ENCODE results near the gene ADRA2C. TPM values are rescaled to one million over a fixed set of nuclear protein-coding genes. Genes with fewer than 3 reads are reported as not detected.

Gene ADRA2C
- total RNA-seq, 1 experiment from 2014 or later = not detected

- BruUV-seq (replicated peaks) = no TSS peak
- Histone ChIP-seq H3K4me2 (ENCODE audit: low read length) (no peak overlapping the region), H3K79me2 (ENCODE audit: low read length) (no peaks in the 10 kb centered on the region), H3K36me3 (ENCODE audit: low read depth, low read length) (no peaks in the 10 kb centered on the region), H3K9me3 (ENCODE audit: low read length) (no peaks in the 10 kb centered on the region), H3K27me3 (ENCODE audit: low read length) (peaks cover 33% of the 10 kb centered on the region), H3K27ac (ENCODE audit: low read length) (no peak overlapping the region), H3K4me1 (ENCODE audit: insufficient read depth, low read length) (no peaks in the 10 kb centered on the region), H3F3A (ENCODE audit: low read length, unreplicated experiment) (no peaks in the 10 kb centered on the region), H3K9ac (ENCODE audit: low read length) (no peak overlapping the region), H3K9me2 (replicated peaks; ENCODE audit: low read length) (no peaks in the 10 kb centered on the region), H4K20me1 (ENCODE audit: low read length) (no peaks in the 10 kb centered on the region), H3K4me3 (ENCODE audit: low read length) (no peak overlapping the region), H2AFZ (ENCODE audit: low read length) (no peak overlapping the region)
- intact Hi-C loops (cut with micrococcal nuclease) = no loop called here
- no peak for ATAC-seq
- CTCF ChIA-PET = no interaction called here
- no peak for DNase-seq
- POLR2A ChIA-PET (ENCODE audit: unreplicated experiment) = no interaction called here
- TF ChIP-seq, protein P1, sequence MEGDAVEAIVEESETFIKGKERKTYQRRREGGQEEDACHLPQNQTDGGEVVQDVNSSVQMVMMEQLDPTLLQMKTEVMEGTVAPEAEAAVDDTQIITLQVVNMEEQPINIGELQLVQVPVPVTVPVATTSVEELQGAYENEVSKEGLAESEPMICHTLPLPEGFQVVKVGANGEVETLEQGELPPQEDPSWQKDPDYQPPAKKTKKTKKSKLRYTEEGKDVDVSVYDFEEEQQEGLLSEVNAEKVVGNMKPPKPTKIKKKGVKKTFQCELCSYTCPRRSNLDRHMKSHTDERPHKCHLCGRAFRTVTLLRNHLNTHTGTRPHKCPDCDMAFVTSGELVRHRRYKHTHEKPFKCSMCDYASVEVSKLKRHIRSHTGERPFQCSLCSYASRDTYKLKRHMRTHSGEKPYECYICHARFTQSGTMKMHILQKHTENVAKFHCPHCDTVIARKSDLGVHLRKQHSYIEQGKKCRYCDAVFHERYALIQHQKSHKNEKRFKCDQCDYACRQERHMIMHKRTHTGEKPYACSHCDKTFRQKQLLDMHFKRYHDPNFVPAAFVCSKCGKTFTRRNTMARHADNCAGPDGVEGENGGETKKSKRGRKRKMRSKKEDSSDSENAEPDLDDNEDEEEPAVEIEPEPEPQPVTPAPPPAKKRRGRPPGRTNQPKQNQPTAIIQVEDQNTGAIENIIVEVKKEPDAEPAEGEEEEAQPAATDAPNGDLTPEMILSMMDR (conservative IDR thresholded peaks at IDR 0.05; ENCODE audit: low read depth, low read length) = no peak
- TF ChIP-seq EZH2 (IDR thresholded peaks at IDR 0.05; ENCODE audit: low read length, unreplicated experiment) (no peak), EZH2phosphoT487 (IDR thresholded peaks at IDR 0.05; ENCODE audit: borderline replicate concordance, low read length) (no peak)
Observed at GRCh38 chr4:3805731-3806130, 39.5 kb downstream of the ADRA2C start.

GRCh38 chr4:3807311-3807710, 41.1 kb downstream of the ADRA2C start:
- TF ChIP-seq, protein P1 (conservative IDR thresholded peaks at IDR 0.05; ENCODE audit: low read depth, low read length) = no peak
- TF ChIP-seq EZH2 (IDR thresholded peaks at IDR 0.05; ENCODE audit: low read length, unreplicated experiment) = no peak
- TF ChIP-seq EZH2phosphoT487 (IDR thresholded peaks at IDR 0.05; ENCODE audit: borderline replicate concordance, low read length) = no peak
- Histone ChIP-seq H3K27me3 (ENCODE audit: low read length) (peaks cover 18% of the 10 kb centered on the region), H3K9me2 (replicated peaks; ENCODE audit: low read length) (no peaks in the 10 kb centered on the region), H2AFZ (ENCODE audit: low read length) (no peak overlapping the region), H3F3A (ENCODE audit: low read length, unreplicated experiment) (no peaks in the 10 kb centered on the region), H3K9ac (ENCODE audit: low read length) (no peak overlapping the region), H3K4me2 (ENCODE audit: low read length) (no peak overlapping the region), H3K36me3 (ENCODE audit: low read depth, low read length) (no peaks in the 10 kb centered on the region), H3K9me3 (ENCODE audit: low read length) (no peaks in the 10 kb centered on the region), H3K4me3 (ENCODE audit: low read length) (no peak overlapping the region), H4K20me1 (ENCODE audit: low read length) (no peaks in the 10 kb centered on the region), H3K79me2 (ENCODE audit: low read length) (no peaks in the 10 kb centered on the region), H3K4me1 (ENCODE audit: insufficient read depth, low read length) (no peaks in the 10 kb centered on the region), H3K27ac (ENCODE audit: low read length) (no peak overlapping the region)
- no TSS peak for BruUV-seq (replicated peaks)
- POLR2A ChIA-PET (ENCODE audit: unreplicated experiment) = no interaction called here
- CTCF ChIA-PET = no interaction called here
- intact Hi-C loops (cut with micrococcal nuclease) = no loop called here
- DNase-seq (no peak), ATAC-seq (no peak)

GRCh38 chr4:3807822-3808496, 41.8 kb downstream of the ADRA2C start:
- no TSS peak for BruUV-seq (replicated peaks)
- intact Hi-C loops (cut with micrococcal nuclease) = no loop called here
- CTCF ChIA-PET = no interaction called here
- H3K9me2 ChIP-seq (replicated peaks; ENCODE audit: low read length) = no peaks in the 10 kb centered on the region
- no peak overlapping the region for H3K4me3 ChIP-seq (ENCODE audit: low read length)
- H4K20me1 ChIP-seq (ENCODE audit: low read length) = no peaks in the 10 kb centered on the region
- H3K9ac ChIP-seq (ENCODE audit: low read length) = no peak overlapping the region
- TF ChIP-seq, protein P1 (conservative IDR thresholded peaks at IDR 0.05; ENCODE audit: low read depth, low read length) = no peak
- TF ChIP-seq EZH2 (IDR thresholded peaks at IDR 0.05; ENCODE audit: low read length, unreplicated experiment) = no peak
- no peak overlapping the region for H3K4me2 ChIP-seq (ENCODE audit: low read length)
- H3K79me2 ChIP-seq (ENCODE audit: low read length) = no peaks in the 10 kb centered on the region
- no peak for ATAC-seq
- no peaks in the 10 kb centered on the region for H3F3A ChIP-seq (ENCODE audit: low read length, unreplicated experiment)
- H3K27me3 ChIP-seq (ENCODE audit: low read length) = peaks cover 17% of the 10 kb centered on the region
- no peaks in the 10 kb centered on the region for H3K9me3 ChIP-seq (ENCODE audit: low read length)
- H3K4me1 ChIP-seq (ENCODE audit: insufficient read depth, low read length) = no peaks in the 10 kb centered on the region
- no peaks in the 10 kb centered on the region for H3K36me3 ChIP-seq (ENCODE audit: low read depth, low read length)
- DNase-seq = no peak
- no peak overlapping the region for H2AFZ ChIP-seq (ENCODE audit: low read length)
- POLR2A ChIA-PET (ENCODE audit: unreplicated experiment) = no interaction called here
- H3K27ac ChIP-seq (ENCODE audit: low read length) = no peak overlapping the region
